Measurements from ENCODE around the gene ATP2C2.

- TF ChIP-seq CTCF (IDR thresholded peaks at IDR 0.05) (no peak), POLR2A (IDR thresholded peaks at IDR 0.05) (no peak)
Measured at GRCh38 chr16:84386047-84386446, 17.7 kb downstream of the ATP2C2 start.

Data from heart left ventricle (tissue), 13 donors.